ENCODE results near the gene NAGS.
A peak's percentile ranks its signal among the peaks of the same experiment; 100 is the strongest.
"Not testable (repeated sequence)": the region's sequence is repeated elsewhere in the genome, so short reads cannot be mapped to it uniquely, and the experiment has no call there.

The NAGS gene

DNA sequence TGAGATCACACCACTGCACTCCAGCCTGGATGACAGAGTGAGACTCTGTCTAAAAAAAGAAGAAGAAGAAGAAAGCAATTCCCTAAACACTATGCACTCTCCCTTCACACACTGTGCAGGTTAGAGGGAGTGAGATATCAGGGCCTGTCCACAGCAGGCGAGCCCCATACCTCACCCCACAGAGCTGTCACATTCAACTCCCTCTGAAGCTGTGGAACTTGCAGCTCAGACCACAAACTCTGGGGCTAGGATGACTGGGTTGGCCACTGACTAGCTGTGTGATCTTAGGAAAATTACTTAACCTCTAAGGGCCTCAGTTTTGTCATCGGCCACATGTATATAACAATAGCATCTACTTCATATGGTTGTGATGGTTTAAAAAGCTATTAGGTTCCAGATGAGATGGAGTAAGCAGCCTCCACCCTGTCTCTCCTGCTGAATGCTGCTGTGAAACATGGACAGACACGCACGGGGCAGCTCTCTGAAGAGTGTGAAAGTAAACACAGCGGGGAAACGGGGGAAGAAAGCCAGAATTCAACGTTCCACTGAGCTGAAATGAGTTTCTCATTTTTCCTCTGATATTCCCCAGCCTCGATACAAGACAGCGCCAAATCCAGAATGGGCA is 37.1 kb upstream of the NAGS start:
- TF ChIP-seq, protein P1, sequence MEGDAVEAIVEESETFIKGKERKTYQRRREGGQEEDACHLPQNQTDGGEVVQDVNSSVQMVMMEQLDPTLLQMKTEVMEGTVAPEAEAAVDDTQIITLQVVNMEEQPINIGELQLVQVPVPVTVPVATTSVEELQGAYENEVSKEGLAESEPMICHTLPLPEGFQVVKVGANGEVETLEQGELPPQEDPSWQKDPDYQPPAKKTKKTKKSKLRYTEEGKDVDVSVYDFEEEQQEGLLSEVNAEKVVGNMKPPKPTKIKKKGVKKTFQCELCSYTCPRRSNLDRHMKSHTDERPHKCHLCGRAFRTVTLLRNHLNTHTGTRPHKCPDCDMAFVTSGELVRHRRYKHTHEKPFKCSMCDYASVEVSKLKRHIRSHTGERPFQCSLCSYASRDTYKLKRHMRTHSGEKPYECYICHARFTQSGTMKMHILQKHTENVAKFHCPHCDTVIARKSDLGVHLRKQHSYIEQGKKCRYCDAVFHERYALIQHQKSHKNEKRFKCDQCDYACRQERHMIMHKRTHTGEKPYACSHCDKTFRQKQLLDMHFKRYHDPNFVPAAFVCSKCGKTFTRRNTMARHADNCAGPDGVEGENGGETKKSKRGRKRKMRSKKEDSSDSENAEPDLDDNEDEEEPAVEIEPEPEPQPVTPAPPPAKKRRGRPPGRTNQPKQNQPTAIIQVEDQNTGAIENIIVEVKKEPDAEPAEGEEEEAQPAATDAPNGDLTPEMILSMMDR (conservative IDR thresholded peaks at IDR 0.05; ENCODE audit: low read length): no peak
- H3K4me3 ChIP-seq (ENCODE audit: low read length): no peak overlapping the region
- DNase-seq (ENCODE audit: low read depth): peak; percentile 18

DNA sequence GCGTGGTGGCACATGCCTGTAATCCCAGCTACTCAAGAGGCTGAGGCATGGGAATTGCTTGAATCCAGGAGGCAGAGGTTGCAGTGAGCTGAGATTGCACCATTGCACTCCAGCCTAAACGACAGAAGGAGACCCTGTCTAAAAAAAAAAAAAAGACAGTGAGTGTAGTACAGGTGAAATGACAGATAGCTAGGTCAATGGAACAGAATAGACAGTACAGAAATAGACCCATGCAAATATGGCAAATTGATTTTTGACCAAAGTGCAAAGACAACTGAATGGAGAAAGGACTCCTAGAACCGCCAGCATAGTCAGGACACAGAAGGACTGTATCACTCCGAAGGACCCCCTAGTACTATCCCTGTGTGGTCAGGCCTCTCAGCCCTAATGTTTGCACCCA is 34.1 kb upstream of the NAGS start:
- no peak for DNase-seq (ENCODE audit: low read depth)
- TF ChIP-seq, protein P1 (conservative IDR thresholded peaks at IDR 0.05; ENCODE audit: low read length): no peak
- no peak overlapping the region for H3K4me3 ChIP-seq (ENCODE audit: low read length)

DNA sequence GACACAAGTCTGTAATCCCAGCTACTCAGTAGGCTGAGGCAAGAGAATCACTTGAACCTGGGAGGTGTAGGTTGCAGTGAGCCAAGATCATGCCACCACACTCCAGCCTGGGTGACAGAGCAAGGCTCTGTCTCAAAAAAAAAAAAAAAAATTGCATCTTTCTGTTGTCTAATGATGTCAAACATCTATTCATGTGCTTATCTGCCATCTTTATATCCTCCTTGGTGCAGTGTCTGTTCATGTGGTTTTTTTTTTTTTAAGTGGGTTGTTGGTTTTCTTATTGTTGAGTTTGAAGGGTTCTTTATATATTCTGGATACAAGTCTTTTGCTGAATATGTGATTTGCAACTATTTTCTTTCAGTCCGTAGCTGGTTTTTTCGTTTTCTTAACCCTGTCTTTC is 33.0 kb upstream of the NAGS start:
- DNase-seq (ENCODE audit: low read depth); H3K4me3 ChIP-seq (ENCODE audit: low read length): not testable (repeated sequence)

DNA sequence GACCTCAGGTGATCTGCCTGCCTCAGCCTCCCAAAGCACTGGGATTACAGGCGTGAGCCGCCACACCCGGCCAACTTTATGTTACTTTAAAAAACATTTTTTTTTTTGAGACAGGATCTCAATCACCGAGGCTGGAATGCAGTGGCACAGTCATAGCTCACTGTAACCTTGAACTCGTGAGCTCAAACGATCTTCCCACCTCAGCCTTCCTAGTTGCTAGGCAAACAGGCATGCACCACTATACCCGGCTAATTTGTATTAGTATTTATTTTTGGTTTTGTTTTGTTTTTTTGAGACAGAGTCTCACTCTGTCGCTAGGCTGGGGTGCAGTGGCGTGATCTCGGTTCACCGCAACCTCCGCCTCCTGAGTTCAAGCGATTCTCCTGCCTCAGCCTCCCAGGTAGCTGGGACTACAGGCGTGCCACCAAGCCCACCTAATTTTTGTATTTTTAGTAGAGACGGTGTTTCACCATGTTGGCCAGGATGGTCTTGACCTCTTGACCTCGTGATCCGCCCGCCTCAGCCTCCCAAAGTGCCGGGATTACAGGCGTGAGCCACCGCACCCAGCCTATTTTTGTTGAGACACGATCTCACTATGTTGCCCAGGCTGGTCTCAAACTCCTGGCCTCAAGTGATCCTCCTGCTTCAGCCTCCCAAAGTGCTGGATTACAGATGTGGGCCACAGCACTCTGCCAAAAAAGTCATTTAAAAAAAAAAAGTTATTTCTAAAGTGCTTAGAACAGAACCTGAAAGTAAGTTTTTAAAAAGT is 31.8 kb upstream of the NAGS start:
- not testable (repeated sequence) for H3K4me3 ChIP-seq (ENCODE audit: low read length); DNase-seq (ENCODE audit: low read depth)

DNA sequence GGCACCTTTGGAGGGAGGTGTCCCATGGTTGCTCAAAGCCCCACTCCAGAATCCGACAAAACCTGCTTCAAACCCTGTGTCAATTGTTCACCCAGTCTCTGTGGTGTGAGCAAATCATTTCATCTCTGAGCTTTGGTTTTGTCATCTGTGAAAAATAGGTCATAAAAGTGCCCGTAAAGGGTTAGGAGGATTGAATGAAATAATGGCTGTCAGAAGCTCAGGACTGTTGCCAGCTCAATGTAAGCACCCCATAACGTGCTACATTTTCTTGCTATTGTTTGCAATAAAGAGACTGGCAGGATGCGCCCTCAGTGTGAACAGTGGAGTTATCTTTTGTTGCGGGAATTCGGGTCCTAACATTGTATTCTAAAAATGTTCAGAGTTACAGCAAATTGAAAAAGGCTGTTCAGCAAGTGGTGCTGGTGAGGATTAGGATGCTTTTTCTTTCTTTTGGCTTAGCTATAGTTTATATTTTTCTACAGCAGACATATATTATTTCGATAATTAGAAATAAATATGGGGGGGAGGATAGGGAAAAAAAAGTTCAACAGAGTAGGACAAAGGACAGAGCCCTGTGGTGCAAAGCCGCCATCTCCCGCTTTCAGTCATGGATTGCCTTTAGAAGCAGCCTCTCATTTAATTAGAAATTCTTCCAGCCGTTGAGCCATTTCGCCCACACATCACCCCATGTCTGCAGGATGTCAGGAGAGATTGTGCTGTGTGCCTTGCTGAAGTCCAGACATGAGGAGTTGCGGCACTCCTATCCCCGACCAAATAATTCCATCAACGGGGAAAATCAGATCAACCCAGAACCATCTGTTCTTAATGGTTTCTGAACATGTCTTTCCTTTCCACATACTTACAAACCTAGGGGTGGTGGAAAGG is 29.8 kb upstream of the NAGS start:
- TF ChIP-seq, protein P1 (conservative IDR thresholded peaks at IDR 0.05; ENCODE audit: low read length): no peak
- no peak for DNase-seq (ENCODE audit: low read depth)

DNA sequence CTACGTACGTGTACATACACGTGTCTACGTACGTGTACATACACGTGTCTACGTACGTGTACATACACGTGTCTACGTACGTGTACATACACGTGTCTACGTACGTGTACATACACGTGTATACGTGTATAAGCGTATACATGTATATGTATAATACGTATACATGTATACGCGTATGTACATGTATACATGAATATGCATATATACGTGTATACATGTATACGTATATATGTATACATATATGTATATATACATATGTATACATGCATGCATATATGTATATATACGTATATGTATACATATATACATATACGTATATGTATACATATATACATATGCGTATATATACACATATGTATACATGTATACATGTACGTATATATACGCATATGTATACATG is 28.5 kb upstream of the NAGS start:
- TF ChIP-seq, protein P1 (conservative IDR thresholded peaks at IDR 0.05; ENCODE audit: low read length): no peak
- DNase-seq (ENCODE audit: low read depth): no peak
- no peak overlapping the region for H3K4me3 ChIP-seq (ENCODE audit: low read length)

More for the DNA sequence above, 29.8 kb upstream of the NAGS start:
- H3K4me3 ChIP-seq (ENCODE audit: low read length): no peak overlapping the region

DNA sequence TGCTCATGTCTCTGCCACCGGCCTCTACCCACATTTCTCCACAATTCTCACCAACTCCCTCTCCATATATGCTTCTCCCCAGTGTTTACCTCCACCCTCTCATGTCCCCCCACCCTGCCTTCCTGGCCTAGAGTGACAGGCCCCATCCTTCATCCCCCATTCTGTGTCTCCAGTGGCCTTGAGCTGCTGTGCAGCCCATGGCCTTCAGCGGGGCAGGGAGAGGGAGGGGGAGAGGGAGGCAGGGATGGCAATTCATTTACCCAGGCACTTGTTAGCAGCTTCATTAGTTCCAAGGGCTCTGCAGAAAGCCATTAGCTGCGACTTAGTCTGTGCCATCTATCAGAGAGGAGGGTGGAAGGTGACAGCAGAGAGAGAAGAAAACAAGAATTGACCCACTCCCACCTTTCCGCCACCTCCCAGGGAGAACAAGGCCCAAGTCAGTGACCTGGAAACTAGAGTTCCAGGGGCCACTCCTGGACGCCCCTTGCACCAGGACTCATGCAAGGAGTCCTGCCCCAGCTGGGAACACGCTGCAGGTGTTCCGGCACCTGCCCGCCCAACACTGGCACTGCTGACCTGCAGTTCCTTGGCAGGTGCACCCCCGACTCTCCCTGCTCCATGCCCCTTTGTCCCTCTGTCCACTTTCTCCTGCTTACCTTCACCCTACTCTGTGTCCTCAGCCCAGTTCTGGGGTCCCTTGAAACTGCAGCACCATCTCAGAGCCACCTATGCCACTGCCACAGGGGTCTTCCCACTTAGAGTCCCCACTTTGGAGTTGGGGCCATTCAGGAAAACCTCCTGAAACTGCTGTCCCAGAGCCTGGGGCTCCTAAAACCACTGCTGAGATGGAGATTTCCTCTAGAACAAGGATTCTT is 27.2 kb upstream of the NAGS start:
- TF ChIP-seq, protein P1 (conservative IDR thresholded peaks at IDR 0.05; ENCODE audit: low read length): no peak
- no peak for DNase-seq (ENCODE audit: low read depth)
- H3K4me3 ChIP-seq (ENCODE audit: low read length): no peak overlapping the region

Measured in AG10803 (cell line).